Panc1 (cell line): ENCODE measurements around the gene HCFC1.

Experiments
- POLR2AphosphoS5 ChIP-seq: IDR thresholded peaks from 2 replicates; pipeline ENCODE4 v1.6.1; 2012; ENCODE audit warnings: mild to moderate bottlenecking, low read depth, low read length, moderate library complexity
- TF ChIP-seq, protein P1 (sequence below): fragments of 450-650 bp; IDR thresholded peaks from 2 replicates; pipeline ENCODE4 v1.5.1; 2017; ENCODE audit warnings: mild to moderate bottlenecking
- TF ChIP-seq, protein P2 (sequence below), 2 experiments: IDR thresholded peaks; 2 replicates each; pipeline ENCODE4 v1.6.1; 2011 to 2012; ENCODE audit warnings: low read depth in 2 of 2, control low read depth in 1 of 2, low read length in 1 of 2, mild to moderate bottlenecking in 1 of 2, moderate library complexity in 1 of 2; ENCODE audit not compliant: insufficient read depth in 1 of 2

GRCh38 chrX:153960077-153960476 is 11.5 kb downstream of the HCFC1 start:
- no peak for TF ChIP-seq POLR2AphosphoS5
- TF ChIP-seq, protein P1, sequence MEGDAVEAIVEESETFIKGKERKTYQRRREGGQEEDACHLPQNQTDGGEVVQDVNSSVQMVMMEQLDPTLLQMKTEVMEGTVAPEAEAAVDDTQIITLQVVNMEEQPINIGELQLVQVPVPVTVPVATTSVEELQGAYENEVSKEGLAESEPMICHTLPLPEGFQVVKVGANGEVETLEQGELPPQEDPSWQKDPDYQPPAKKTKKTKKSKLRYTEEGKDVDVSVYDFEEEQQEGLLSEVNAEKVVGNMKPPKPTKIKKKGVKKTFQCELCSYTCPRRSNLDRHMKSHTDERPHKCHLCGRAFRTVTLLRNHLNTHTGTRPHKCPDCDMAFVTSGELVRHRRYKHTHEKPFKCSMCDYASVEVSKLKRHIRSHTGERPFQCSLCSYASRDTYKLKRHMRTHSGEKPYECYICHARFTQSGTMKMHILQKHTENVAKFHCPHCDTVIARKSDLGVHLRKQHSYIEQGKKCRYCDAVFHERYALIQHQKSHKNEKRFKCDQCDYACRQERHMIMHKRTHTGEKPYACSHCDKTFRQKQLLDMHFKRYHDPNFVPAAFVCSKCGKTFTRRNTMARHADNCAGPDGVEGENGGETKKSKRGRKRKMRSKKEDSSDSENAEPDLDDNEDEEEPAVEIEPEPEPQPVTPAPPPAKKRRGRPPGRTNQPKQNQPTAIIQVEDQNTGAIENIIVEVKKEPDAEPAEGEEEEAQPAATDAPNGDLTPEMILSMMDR, result no peak
- TF ChIP-seq, protein P2, sequence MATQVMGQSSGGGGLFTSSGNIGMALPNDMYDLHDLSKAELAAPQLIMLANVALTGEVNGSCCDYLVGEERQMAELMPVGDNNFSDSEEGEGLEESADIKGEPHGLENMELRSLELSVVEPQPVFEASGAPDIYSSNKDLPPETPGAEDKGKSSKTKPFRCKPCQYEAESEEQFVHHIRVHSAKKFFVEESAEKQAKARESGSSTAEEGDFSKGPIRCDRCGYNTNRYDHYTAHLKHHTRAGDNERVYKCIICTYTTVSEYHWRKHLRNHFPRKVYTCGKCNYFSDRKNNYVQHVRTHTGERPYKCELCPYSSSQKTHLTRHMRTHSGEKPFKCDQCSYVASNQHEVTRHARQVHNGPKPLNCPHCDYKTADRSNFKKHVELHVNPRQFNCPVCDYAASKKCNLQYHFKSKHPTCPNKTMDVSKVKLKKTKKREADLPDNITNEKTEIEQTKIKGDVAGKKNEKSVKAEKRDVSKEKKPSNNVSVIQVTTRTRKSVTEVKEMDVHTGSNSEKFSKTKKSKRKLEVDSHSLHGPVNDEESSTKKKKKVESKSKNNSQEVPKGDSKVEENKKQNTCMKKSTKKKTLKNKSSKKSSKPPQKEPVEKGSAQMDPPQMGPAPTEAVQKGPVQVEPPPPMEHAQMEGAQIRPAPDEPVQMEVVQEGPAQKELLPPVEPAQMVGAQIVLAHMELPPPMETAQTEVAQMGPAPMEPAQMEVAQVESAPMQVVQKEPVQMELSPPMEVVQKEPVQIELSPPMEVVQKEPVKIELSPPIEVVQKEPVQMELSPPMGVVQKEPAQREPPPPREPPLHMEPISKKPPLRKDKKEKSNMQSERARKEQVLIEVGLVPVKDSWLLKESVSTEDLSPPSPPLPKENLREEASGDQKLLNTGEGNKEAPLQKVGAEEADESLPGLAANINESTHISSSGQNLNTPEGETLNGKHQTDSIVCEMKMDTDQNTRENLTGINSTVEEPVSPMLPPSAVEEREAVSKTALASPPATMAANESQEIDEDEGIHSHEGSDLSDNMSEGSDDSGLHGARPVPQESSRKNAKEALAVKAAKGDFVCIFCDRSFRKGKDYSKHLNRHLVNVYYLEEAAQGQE (IDR thresholded peaks at IDR 0.05; ENCODE audit: insufficient read depth in 1 of 2, low read depth in 2 of 2, low read length in 1 of 2), result no peak
